GM18498 (cell line): Measurements from ENCODE around the gene AKR1B15.

Source experiments
- ATAC-seq: cut with Tn5 transposase; IDR thresholded peaks from one replicate; pipeline ENCODE4 v1.9.1; 2021; ENCODE audit warnings: mild to moderate bottlenecking, moderate library complexity; ENCODE audit not compliant: unreplicated experiment

AKR1B15 gene

DNA sequence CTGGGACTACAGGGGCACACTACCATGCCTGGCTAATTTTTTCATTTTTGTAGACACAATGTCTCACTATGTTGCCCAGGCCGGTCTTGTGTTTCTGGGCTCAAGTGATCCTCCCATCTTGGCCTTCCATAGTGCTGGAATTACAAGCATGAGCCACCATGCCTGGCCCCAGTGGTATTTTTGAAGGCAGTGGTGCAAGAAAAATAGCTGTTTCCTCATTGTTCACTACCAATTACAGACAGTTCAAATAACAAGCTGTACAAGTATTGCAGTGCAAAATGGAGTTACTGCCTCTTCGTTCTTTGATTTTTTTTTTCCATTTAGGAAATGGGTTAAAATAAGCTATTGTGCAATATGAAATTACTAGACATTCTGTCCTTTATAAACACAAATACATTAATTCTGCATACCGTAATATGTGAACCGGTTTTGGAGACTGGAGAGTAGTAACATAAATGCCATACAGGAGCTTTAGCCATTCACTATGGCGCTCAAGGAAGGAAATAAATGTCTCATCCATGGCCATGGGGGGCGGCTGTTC is 62.8 kb downstream of the AKR1B15 start:
- ATAC-seq = no peak

DNA sequence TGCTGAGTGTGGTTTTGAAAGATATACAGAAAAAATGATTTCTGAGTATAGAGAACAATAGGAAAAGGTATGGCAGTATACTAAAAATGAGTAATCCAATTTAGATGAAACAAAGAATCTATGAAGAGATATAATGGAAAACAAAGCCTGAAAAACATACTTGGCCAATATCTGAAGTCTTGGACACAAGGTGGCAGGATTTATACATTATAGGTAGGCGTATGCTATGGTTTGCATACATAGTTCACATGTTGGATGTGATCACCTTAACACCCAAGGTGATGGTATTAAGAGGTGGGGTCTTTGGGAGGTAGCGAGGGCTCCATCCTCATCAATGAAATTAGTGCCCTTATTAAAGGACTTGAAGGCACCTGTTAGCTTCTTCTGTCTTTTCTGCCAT is 63.3 kb downstream of the AKR1B15 start:
- ATAC-seq = no peak

DNA sequence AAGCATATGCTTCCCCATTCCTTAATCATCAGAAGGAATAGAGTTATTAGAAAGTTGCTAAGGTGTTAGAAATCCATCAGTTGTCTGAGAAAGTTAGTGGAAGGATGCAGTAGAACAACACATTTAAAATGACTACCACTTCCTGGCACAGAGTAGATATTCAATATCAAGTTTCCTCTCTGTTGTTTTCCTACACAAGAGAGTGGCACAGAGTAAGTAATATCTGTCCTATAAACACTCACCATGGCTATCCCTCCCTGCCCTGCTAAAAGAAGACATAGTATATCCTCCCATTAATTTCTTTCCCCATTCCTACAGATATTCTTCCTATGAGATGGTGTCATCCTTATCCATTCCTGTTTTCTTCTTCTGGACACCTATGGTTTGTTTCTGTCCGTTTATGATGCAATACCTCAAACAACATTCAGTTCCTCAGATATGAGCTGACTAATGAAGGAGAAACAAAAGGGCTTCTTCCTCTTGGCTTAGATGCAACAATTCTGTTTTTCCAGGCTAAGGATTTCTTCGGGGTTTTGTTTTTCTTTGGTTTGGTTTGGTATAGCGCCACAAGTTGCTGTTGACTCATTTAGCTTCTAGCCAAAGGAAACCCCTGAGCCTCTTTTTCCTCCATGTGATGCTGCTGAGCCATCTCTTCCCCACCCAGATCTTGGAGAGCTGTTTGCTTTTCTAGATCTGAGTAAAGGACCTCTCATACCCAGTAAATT is 64.9 kb downstream of the AKR1B15 start:
- no peak for ATAC-seq

- ATAC-seq = no peak
These were observed 67.7 kb downstream of the AKR1B15 start for GRCh38 chr7:134616611-134617010.

DNA sequence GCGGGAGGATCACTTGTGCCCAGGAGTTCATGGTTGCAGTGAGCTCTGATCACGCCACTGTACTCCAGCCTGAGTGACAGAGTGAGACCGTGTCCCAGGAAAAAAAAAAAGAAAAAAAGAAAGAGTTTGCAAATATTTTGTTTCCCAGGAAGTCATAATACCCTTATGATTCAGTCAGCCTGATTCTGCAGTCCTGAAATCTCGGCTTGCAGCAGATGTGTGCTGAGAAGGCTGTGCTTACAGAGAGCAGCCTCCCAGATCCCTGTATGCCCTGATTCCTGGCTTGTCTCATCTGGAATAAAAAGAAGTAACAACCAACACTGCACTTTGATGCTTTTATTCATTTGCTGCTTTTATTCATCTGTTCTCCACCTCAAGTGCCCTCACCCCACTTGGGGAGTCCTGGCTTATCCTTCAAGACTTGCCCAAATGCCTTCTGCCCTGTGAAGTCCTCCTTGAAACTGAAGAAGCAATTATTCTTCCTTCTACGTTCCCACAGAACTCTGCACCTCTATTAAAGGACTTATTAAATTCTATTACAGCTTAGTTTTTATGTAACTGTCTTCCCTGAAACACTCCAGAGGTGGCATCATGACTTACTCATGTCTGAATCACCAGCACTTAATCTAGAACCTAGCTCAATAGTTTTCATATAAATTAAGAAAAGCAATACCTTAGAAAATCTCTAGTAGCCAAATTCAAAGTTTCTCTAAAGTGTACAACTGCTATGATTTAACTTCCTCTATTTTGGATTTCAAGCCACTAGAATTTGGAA is 70.0 kb downstream of the AKR1B15 start:
- ATAC-seq = no peak

GRCh38 chr7:134619627-134620331 is 70.9 kb downstream of the AKR1B15 start:
- ATAC-seq = no peak

GRCh38 chr7:134622303-134622995 is 73.5 kb downstream of the AKR1B15 start:
- no peak for ATAC-seq

GRCh38 chr7:134623193-134623592 is 74.3 kb downstream of the AKR1B15 start:
- ATAC-seq = no peak

GRCh38 chr7:134625550-134625949 is 76.6 kb downstream of the AKR1B15 start:
- no peak for ATAC-seq

- no peak for ATAC-seq
These were observed 78.3 kb downstream of the AKR1B15 start for GRCh38 chr7:134627109-134627774.

DNA sequence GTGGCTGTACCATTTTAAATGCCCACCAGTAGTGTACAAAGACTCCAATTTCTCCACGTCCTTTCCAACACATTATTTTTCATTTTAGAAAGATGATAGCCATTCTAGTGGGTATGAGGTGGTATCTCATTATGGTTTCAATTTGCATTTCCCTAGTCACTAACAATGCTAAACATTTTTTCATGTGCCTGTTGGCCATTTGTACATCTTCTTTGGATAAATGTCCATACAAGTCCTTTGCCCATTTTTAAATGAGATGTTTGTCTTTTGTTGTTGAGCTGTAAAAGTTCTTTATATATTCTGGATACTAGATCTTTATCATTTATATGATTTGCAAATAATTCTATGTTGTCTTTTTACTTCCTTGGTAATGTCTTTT is 78.9 kb downstream of the AKR1B15 start:
- no peak for ATAC-seq

DNA sequence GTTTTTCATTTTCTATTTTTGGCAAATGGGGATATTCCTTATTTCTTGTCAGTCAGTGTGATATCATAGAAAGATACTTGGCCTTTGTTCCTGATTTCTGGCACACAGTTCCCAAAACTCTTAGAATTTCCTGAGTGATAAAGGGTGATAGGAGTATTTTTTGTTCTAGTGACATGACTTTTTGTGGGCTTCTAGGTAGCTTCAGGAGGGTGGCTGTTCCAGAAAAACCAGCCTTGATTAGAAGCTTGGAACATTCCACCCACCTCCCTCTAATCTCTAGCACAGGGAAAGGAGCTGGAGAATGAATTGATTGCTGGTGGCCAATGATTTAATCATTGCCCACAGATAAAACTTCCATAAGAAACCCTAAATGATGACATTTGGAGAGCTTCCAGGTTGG is 80.5 kb downstream of the AKR1B15 start:
- no peak for ATAC-seq
